Prostate gland (tissue), 2 donors: ENCODE measurements around the gene KCNJ11.

Source experiments
- CTCF ChIP-seq, 4 experiments: fragments of 200-600 bp in 2 of 4; fragments of 450-650 bp in 2 of 4; sonication (generic) in 2 of 4; IDR thresholded peaks; 1 replicate in 3 of 4; 2 replicates in 1 of 4; pipeline ENCODE4 v1.5.1; 2016 to 2019; ENCODE audit warnings: antibody characterized with exemption in 4 of 4, mild to moderate bottlenecking in 2 of 4, moderate library complexity in 2 of 4
- POLR2A ChIP-seq: fragments of 450-650 bp; IDR thresholded peaks from one replicate; pipeline ENCODE4 v1.6.1; 2016; ENCODE audit warnings: antibody characterized with exemption, mild to moderate bottlenecking
- POLR2AphosphoS5 ChIP-seq: sonication (generic); formaldehyde crosslinking; IDR thresholded peaks from one replicate; pipeline ENCODE4 v1.6.1; 2017; ENCODE audit warnings: antibody characterized with exemption

- TF ChIP-seq POLR2A: no peak
- TF ChIP-seq POLR2AphosphoS5: no peak
- no peak for TF ChIP-seq CTCF (IDR thresholded peaks at IDR 0.05)
Observed at GRCh38 chr11:17368551-17368950, 19.9 kb downstream of the KCNJ11 start.
